WTC11 (cell line): Measurements from ENCODE around the gene EXD3. TPM values are rescaled to one million over a fixed set of nuclear protein-coding genes. Genes with fewer than 3 reads are reported as not detected.

Experiments used
- ATAC-seq: fragments of 200-7000 bp; cut with Tn5 transposase; 2 replicates; pipeline ENCODE4 v1.10.0; 2021; ENCODE audit warnings: mild to moderate bottlenecking, moderate library complexity
- CTCF ChIA-PET: fragments of 300-600 bp; sonication (Branson Sonifier 250); formaldehyde crosslinking; loops from one replicate; lab custom pipeline; 2021; ENCODE audit warnings: antibody characterized with exemption; lab: Charles Lee
- POLR2A ChIA-PET: fragments of 350-600 bp; sonication (Branson Sonifier 250); formaldehyde crosslinking; loops from one replicate; lab custom pipeline; 2021; ENCODE audit warnings: antibody characterized with exemption; lab: Charles Lee
- DNase-seq: peaks from one replicate; pipeline ENCODE4 v3.0.0; 2021; ENCODE audit warnings: low spot score
- H3K27ac Mint-ChIP-seq: 2 replicates; pipeline ENCODE4 v1.8.0; 2021; ENCODE audit warnings: mixed read lengths
- H3K27me3 Mint-ChIP-seq: 2 replicates; pipeline ENCODE4 v1.8.0; 2021; ENCODE audit warnings: low read depth, mild to moderate bottlenecking, moderate library complexity, mixed read lengths
- H3K36me3 Mint-ChIP-seq: 2 replicates; pipeline ENCODE4 v1.8.0; 2021; ENCODE audit warnings: mixed read lengths
- H3K4me1 Mint-ChIP-seq: 2 replicates; pipeline ENCODE4 v1.8.0; 2022; ENCODE audit warnings: mixed read lengths
- H3K4me3 Mint-ChIP-seq: 2 replicates; pipeline ENCODE4 v1.8.0; 2021; ENCODE audit warnings: mild to moderate bottlenecking, moderate library complexity, mixed read lengths
- H3K9me3 Mint-ChIP-seq: 2 replicates; pipeline ENCODE4 v1.8.0; 2021; ENCODE audit warnings: mixed read lengths
- ARID4B ChIP-seq: sonication (generic); formaldehyde crosslinking; IDR thresholded peaks from 2 replicates; pipeline ENCODE4 v1.8.0; 2023; ENCODE audit warnings: missing genetic modification reagents, mild to moderate bottlenecking, borderline replicate concordance
- ATF6 ChIP-seq: sonication (generic); formaldehyde crosslinking; IDR thresholded peaks from 2 replicates; pipeline ENCODE4 v1.8.1; 2023; ENCODE audit warnings: mild to moderate bottlenecking, missing genetic modification reagents
- CBFB ChIP-seq: sonication (generic); formaldehyde crosslinking; IDR thresholded peaks from 2 replicates; pipeline ENCODE4 v1.8.1; 2022; ENCODE audit warnings: mild to moderate bottlenecking, low read depth, missing genetic modification reagents
- E2F1 ChIP-seq: sonication (generic); formaldehyde crosslinking; IDR thresholded peaks from 2 replicates; pipeline ENCODE4 v1.8.0; 2022; ENCODE audit warnings: mild to moderate bottlenecking, missing genetic modification reagents
- ESRRA ChIP-seq: sonication (generic); formaldehyde crosslinking; IDR thresholded peaks from 2 replicates; pipeline ENCODE4 v1.8.1; 2022; ENCODE audit warnings: mild to moderate bottlenecking, missing genetic modification reagents, borderline replicate concordance
- ETV6 ChIP-seq: sonication (generic); formaldehyde crosslinking; IDR thresholded peaks from 2 replicates; pipeline ENCODE4 v1.8.1; 2022; ENCODE audit warnings: mild to moderate bottlenecking, missing genetic modification reagents
- FOXJ3 ChIP-seq: sonication (generic); formaldehyde crosslinking; IDR thresholded peaks from 2 replicates; pipeline ENCODE4 v1.9.0; 2021; ENCODE audit warnings: missing genetic modification reagents, mild to moderate bottlenecking, borderline replicate concordance
- FOXP1 ChIP-seq: sonication (generic); formaldehyde crosslinking; IDR thresholded peaks from 2 replicates; pipeline ENCODE4 v1.8.0; 2022; ENCODE audit warnings: missing genetic modification reagents, mild to moderate bottlenecking, moderate library complexity, borderline replicate concordance
- GRHL2 ChIP-seq: fragments of 250-450 bp; sonication (Bioruptor Pico); IDR thresholded peaks from 2 replicates; pipeline ENCODE4 v1.8.0; 2022; ENCODE audit warnings: mild to moderate bottlenecking, moderate library complexity; ENCODE audit not compliant: insufficient replicate concordance, severe bottlenecking
- KAT7 ChIP-seq: sonication (generic); formaldehyde crosslinking; IDR thresholded peaks from 2 replicates; pipeline ENCODE4 v1.8.1; 2023; ENCODE audit warnings: missing genetic modification reagents, mild to moderate bottlenecking, borderline replicate concordance
- MLX ChIP-seq: sonication (generic); formaldehyde crosslinking; IDR thresholded peaks from 2 replicates; pipeline ENCODE4 v1.8.1; 2023; ENCODE audit warnings: mild to moderate bottlenecking, missing genetic modification reagents, moderate library complexity
- MXD4 ChIP-seq: fragments of 250-450 bp; sonication (Bioruptor Pico); IDR thresholded peaks from 2 replicates; pipeline ENCODE4 v1.8.0; 2021; ENCODE audit warnings: mild to moderate bottlenecking, moderate library complexity, borderline replicate concordance
- NR1H2 ChIP-seq: sonication (generic); formaldehyde crosslinking; IDR thresholded peaks from 2 replicates; pipeline ENCODE4 v1.9.0; 2021; ENCODE audit warnings: mild to moderate bottlenecking, moderate library complexity, missing genetic modification reagents
- PRDM15 ChIP-seq: sonication (generic); formaldehyde crosslinking; IDR thresholded peaks from 2 replicates; pipeline ENCODE4 v1.8.0; 2022; ENCODE audit warnings: missing genetic modification reagents
- TEAD4 ChIP-seq: sonication (generic); formaldehyde crosslinking; IDR thresholded peaks from 2 replicates; pipeline ENCODE4 v1.8.0; 2022; ENCODE audit warnings: mild to moderate bottlenecking, missing genetic modification reagents
- ZNF232 ChIP-seq: sonication (generic); formaldehyde crosslinking; IDR thresholded peaks from 2 replicates; pipeline ENCODE4 v1.8.0; 2022; ENCODE audit warnings: mild to moderate bottlenecking, missing genetic modification reagents
- ZNF263 ChIP-seq: sonication (generic); formaldehyde crosslinking; IDR thresholded peaks from 2 replicates; pipeline ENCODE4 v1.8.1; 2022; ENCODE audit warnings: low read depth, mild to moderate bottlenecking, moderate library complexity, missing genetic modification reagents
- ZNF281 ChIP-seq: sonication (generic); formaldehyde crosslinking; IDR thresholded peaks from 2 replicates; pipeline ENCODE4 v1.8.0; 2023; ENCODE audit warnings: mild to moderate bottlenecking, missing genetic modification reagents
- ZNF317 ChIP-seq: sonication (generic); formaldehyde crosslinking; IDR thresholded peaks from 2 replicates; pipeline ENCODE4 v1.8.1; 2023; ENCODE audit warnings: low read depth, mild to moderate bottlenecking, moderate library complexity, missing genetic modification reagents, borderline replicate concordance
- ZNF671 ChIP-seq: fragments of 250-450 bp; sonication (Bioruptor Pico); IDR thresholded peaks from 2 replicates; pipeline ENCODE4 v1.8.0; 2021; ENCODE audit warnings: mild to moderate bottlenecking
- total RNA-seq: library from RNA; stranded (reverse); gene quantifications from 3 replicates; pipeline ENCODE4 v1.2.3, GENCODE V29; 2021

EXD3 gene
- total RNA-seq, 1 experiment from 2014 or later, result 21.2 TPM

GRCh38 chr9:137429974-137430722 lies 7.2 kb upstream of the EXD3 start:
- H3K27ac Mint-ChIP-seq, result no peak overlapping the region
- POLR2A ChIA-PET, result interaction anchor here (0.6 kb wide), 1 partner anchor 32 kb away, joined by 5 read pairs; no protein-coding TSS in a partner anchor
- H3K4me1 Mint-ChIP-seq, result no peaks in the 10 kb centered on the region
- no peak overlapping the region for H3K4me3 Mint-ChIP-seq
- no peak for TF ChIP-seq ARID4B (CRISPR knock-in tag)
- no peak for TF ChIP-seq CBFB (CRISPR knock-in tag)
- no peak for TF ChIP-seq FOXJ3 (CRISPR knock-in tag)
- TF ChIP-seq ZNF232 (CRISPR knock-in tag), result no peak
- TF ChIP-seq MXD4, result no peak
- TF ChIP-seq ESRRA, result no peak
- TF ChIP-seq ETV6 (CRISPR knock-in tag), result no peak
- no peak for TF ChIP-seq KAT7
- TF ChIP-seq ATF6, result no peak
- TF ChIP-seq GRHL2 (CRISPR knock-in tag), result no peak
- no peak for TF ChIP-seq NR1H2
- no peak for TF ChIP-seq ZNF671 (CRISPR knock-in tag)
- TF ChIP-seq E2F1 (CRISPR knock-in tag), result no peak
- no peak for TF ChIP-seq MLX
- no peak for TF ChIP-seq FOXP1 (CRISPR knock-in tag)
- TF ChIP-seq ZNF281 (CRISPR knock-in tag), result no peak
- no peak for TF ChIP-seq ZNF317 (CRISPR knock-in tag)
- TF ChIP-seq ZNF263, result no peak
- TF ChIP-seq PRDM15 (CRISPR knock-in tag), result no peak
- no peak for TF ChIP-seq TEAD4
- TF ChIP-seq, all 79 proteins: peak for 0
- Mint-ChIP-seq H3K9me3 (no peaks in the 10 kb centered on the region), H3K36me3 (no peaks in the 10 kb centered on the region), H3K27me3 (no peaks in the 10 kb centered on the region)
- CTCF ChIA-PET, result interaction anchor here (0.7 kb wide), 1 partner anchor 273 kb away, joined by 3 read pairs; no protein-coding TSS in a partner anchor
- DNase-seq (peak; percentile 72), ATAC-seq (peak; percentile 69)
